ENCODE results near the gene UBE2Q2. TPM values are rescaled to one million over a fixed set of nuclear protein-coding genes. Genes with fewer than 3 reads are reported as not detected.
"Not testable (repeated sequence)": the region's sequence is repeated elsewhere in the genome, so short reads cannot be mapped to it uniquely, and the experiment has no call there.

Gene UBE2Q2
- total RNA-seq, 1 donor from 2014 or later: 17.1 TPM

GRCh38 chr15:75835990-75836958 lies 7.0 kb upstream of the UBE2Q2 start:
- Mint-ChIP-seq H3K36me3 (ENCODE audit: low read depth) (no peaks in the 10 kb centered on the region), H3K9me3 (no peaks in the 10 kb centered on the region), H3K27me3 (peaks cover 5% of the 10 kb centered on the region), H3K4me1 (peaks cover 11% of the 10 kb centered on the region), H3K27ac (no peak overlapping the region), H3K4me3 (no peak overlapping the region)
- intact Hi-C loops (cut with micrococcal nuclease): loop anchor here (2.0 kb wide), 2 partner anchors 19 to 67 kb away; partner anchors contain the start of gene FBXO22
- no peak for DNase-seq

GRCh38 chr15:75836959-75837334 lies 6.3 kb upstream of the UBE2Q2 start:
- peak; percentile 85 for DNase-seq
- Mint-ChIP-seq H3K4me3 (no peak overlapping the region), H3K4me1 (peaks cover 4% of the 10 kb centered on the region), H3K9me3 (no peaks in the 10 kb centered on the region), H3K27ac (no peak overlapping the region), H3K36me3 (ENCODE audit: low read depth) (no peaks in the 10 kb centered on the region), H3K27me3 (peaks cover 11% of the 10 kb centered on the region)
- intact Hi-C loops (cut with micrococcal nuclease): loop anchor here (2.0 kb wide), 2 partner anchors 20 to 66 kb away; partner anchors contain the start of gene FBXO22

GRCh38 chr15:75840659-75841058 lies 2.6 kb upstream of the UBE2Q2 start:
- Mint-ChIP-seq H3K4me1 (peaks cover 20% of the 10 kb centered on the region), H3K27ac (no peak overlapping the region), H3K27me3 (peaks cover 18% of the 10 kb centered on the region), H3K4me3 (no peak overlapping the region), H3K9me3 (no peaks in the 10 kb centered on the region), H3K36me3 (ENCODE audit: low read depth) (peaks cover 10% of the 10 kb centered on the region)
- DNase-seq: no peak
- intact Hi-C loops (cut with micrococcal nuclease): no loop called here

- H3K27me3 Mint-ChIP-seq: peaks cover 18% of the 10 kb centered on the region
- intact Hi-C loops (cut with micrococcal nuclease): no loop called here
- H3K4me1 Mint-ChIP-seq: peaks cover 26% of the 10 kb centered on the region
- H3K4me3 Mint-ChIP-seq: no peak overlapping the region
- H3K36me3 Mint-ChIP-seq (ENCODE audit: low read depth): peaks cover 15% of the 10 kb centered on the region
- H3K9me3 Mint-ChIP-seq: no peaks in the 10 kb centered on the region
- no peak overlapping the region for H3K27ac Mint-ChIP-seq
- DNase-seq: no peak
Measured at GRCh38 chr15:75841626-75842025, 1.6 kb upstream of the UBE2Q2 start.

GRCh38 chr15:75843678-75844581 lies 683 bp downstream of the UBE2Q2 start:
- H3K36me3 Mint-ChIP-seq (ENCODE audit: low read depth): peaks cover 24% of the 10 kb centered on the region
- intact Hi-C loops (cut with micrococcal nuclease): loop anchor here (2.0 kb wide), 1 partner anchor 59 kb away; the partner anchor contains the start of gene FBXO22
- peaks cover 37% of the 10 kb centered on the region for H3K4me1 Mint-ChIP-seq
- H3K9me3 Mint-ChIP-seq: no peaks in the 10 kb centered on the region
- peak; percentile 88 for DNase-seq
- peak overlapping the region; percentile 92 for H3K4me3 Mint-ChIP-seq
- H3K27ac Mint-ChIP-seq: peak overlapping the region; percentile 92
- peaks cover 18% of the 10 kb centered on the region for H3K27me3 Mint-ChIP-seq

GRCh38 chr15:75844629-75845335 lies 1.5 kb downstream of the UBE2Q2 start:
- intact Hi-C loops (cut with micrococcal nuclease): loop anchor here (2.0 kb wide), 1 partner anchor 58 kb away; the partner anchor contains the start of gene FBXO22
- peaks cover 42% of the 10 kb centered on the region for H3K4me1 Mint-ChIP-seq

GRCh38 chr15:75849167-75849566 lies 5.9 kb downstream of the UBE2Q2 start:
- DNase-seq: no peak
- intact Hi-C loops (cut with micrococcal nuclease): no loop called here
- peaks cover 55% of the 10 kb centered on the region for H3K4me1 Mint-ChIP-seq
- peaks cover 1% of the 10 kb centered on the region for H3K27me3 Mint-ChIP-seq
- H3K27ac Mint-ChIP-seq: no peak overlapping the region
- peaks cover 46% of the 10 kb centered on the region for H3K36me3 Mint-ChIP-seq (ENCODE audit: low read depth)
- H3K4me3 Mint-ChIP-seq: no peak overlapping the region
- no peaks in the 10 kb centered on the region for H3K9me3 Mint-ChIP-seq

More at GRCh38 chr15:75844629-75845335, 1.5 kb downstream of the UBE2Q2 start:
- DNase-seq: peak; percentile 73
- peaks cover 30% of the 10 kb centered on the region for H3K36me3 Mint-ChIP-seq (ENCODE audit: low read depth)
- H3K4me3 Mint-ChIP-seq: peak overlapping the region; percentile 92
- peak overlapping the region; percentile 92 for H3K27ac Mint-ChIP-seq
- H3K9me3 Mint-ChIP-seq: no peaks in the 10 kb centered on the region
- peaks cover 18% of the 10 kb centered on the region for H3K27me3 Mint-ChIP-seq

GRCh38 chr15:75850708-75851107 lies 7.5 kb downstream of the UBE2Q2 start:
- peaks cover 39% of the 10 kb centered on the region for H3K36me3 Mint-ChIP-seq (ENCODE audit: low read depth)
- H3K4me1 Mint-ChIP-seq: peaks cover 41% of the 10 kb centered on the region
- intact Hi-C loops (cut with micrococcal nuclease): no loop called here
- DNase-seq: no peak
- no peaks in the 10 kb centered on the region for H3K9me3 Mint-ChIP-seq
- no peak overlapping the region for H3K27ac Mint-ChIP-seq
- no peak overlapping the region for H3K4me3 Mint-ChIP-seq
- no peaks in the 10 kb centered on the region for H3K27me3 Mint-ChIP-seq

GRCh38 chr15:75851566-75851965 lies 8.3 kb downstream of the UBE2Q2 start:
- Mint-ChIP-seq H3K4me1 (peaks cover 36% of the 10 kb centered on the region), H3K36me3 (ENCODE audit: low read depth) (peaks cover 37% of the 10 kb centered on the region)
- H3K4me3 Mint-ChIP-seq; H3K27ac Mint-ChIP-seq; intact Hi-C loops (cut with micrococcal nuclease); DNase-seq; H3K9me3 Mint-ChIP-seq; H3K27me3 Mint-ChIP-seq: not testable (repeated sequence)

GRCh38 chr15:75857886-75858285 lies 14.6 kb downstream of the UBE2Q2 start:
- Mint-ChIP-seq H3K4me1 (peaks cover 22% of the 10 kb centered on the region), H3K36me3 (ENCODE audit: low read depth) (peaks cover 38% of the 10 kb centered on the region), H3K4me3 (no peak overlapping the region), H3K27ac (no peak overlapping the region), H3K9me3 (no peaks in the 10 kb centered on the region), H3K27me3 (no peaks in the 10 kb centered on the region)
- no peak for DNase-seq
- intact Hi-C loops (cut with micrococcal nuclease): no loop called here

GRCh38 chr15:75861750-75862402 lies 18.6 kb downstream of the UBE2Q2 start:
- Mint-ChIP-seq H3K4me3 (no peak overlapping the region), H3K9me3 (no peaks in the 10 kb centered on the region), H3K4me1 (peaks cover 22% of the 10 kb centered on the region), H3K27ac (no peak overlapping the region), H3K36me3 (ENCODE audit: low read depth) (peaks cover 35% of the 10 kb centered on the region), H3K27me3 (no peaks in the 10 kb centered on the region)
- intact Hi-C loops (cut with micrococcal nuclease): no loop called here
- no peak for DNase-seq

GRCh38 chr15:75862796-75863195 lies 19.5 kb downstream of the UBE2Q2 start:
- H3K4me3 Mint-ChIP-seq: no peak overlapping the region
- DNase-seq: no peak
- intact Hi-C loops (cut with micrococcal nuclease): no loop called here
- H3K36me3 Mint-ChIP-seq (ENCODE audit: low read depth): peaks cover 35% of the 10 kb centered on the region
- no peaks in the 10 kb centered on the region for H3K27me3 Mint-ChIP-seq
- H3K27ac Mint-ChIP-seq: no peak overlapping the region
- H3K4me1 Mint-ChIP-seq: peaks cover 27% of the 10 kb centered on the region
- no peaks in the 10 kb centered on the region for H3K9me3 Mint-ChIP-seq
